ENCODE data around the gene SOX9.

Gene SOX9

GRCh38 chr17:72163474-72163873 lies 42.7 kb downstream of the SOX9 start:
- no peak for ATAC-seq
- TF ChIP-seq POU6F1 (CRISPR knock-in tag; IDR thresholded peaks at IDR 0.05; ENCODE audit: borderline replicate concordance, low read depth), result no peak
- no peak for TF ChIP-seq ZNF565 (CRISPR knock-in tag; conservative IDR thresholded peaks at IDR 0.05; ENCODE audit: low read depth)
- no peak for TF ChIP-seq CSDC2 (CRISPR knock-in tag; IDR thresholded peaks at IDR 0.05)
- no peak for TF ChIP-seq CREB5 (CRISPR knock-in tag; IDR thresholded peaks at IDR 0.05; ENCODE audit: low read depth)
- TF ChIP-seq ZC3H10 (CRISPR knock-in tag; IDR thresholded peaks at IDR 0.05), result no peak
- TF ChIP-seq ZFP3 (CRISPR knock-in tag; IDR thresholded peaks at IDR 0.05), result no peak
- no peak for TF ChIP-seq TOX (CRISPR knock-in tag; IDR thresholded peaks at IDR 0.05; ENCODE audit: borderline replicate concordance)
- TF ChIP-seq BACH2 (CRISPR knock-in tag; IDR thresholded peaks at IDR 0.05; ENCODE audit: borderline replicate concordance), result no peak

GRCh38 chr17:72164158-72164739 lies 43.4 kb downstream of the SOX9 start:
- no peak for ATAC-seq

More at GRCh38 chr17:72164158-72164739, 43.4 kb downstream of the SOX9 start:
- TF ChIP-seq ZNF8 (CRISPR knock-in tag; IDR thresholded peaks at IDR 0.05) (no peak), ZFP3 (CRISPR knock-in tag; IDR thresholded peaks at IDR 0.05) (no peak), ARNTL (CRISPR knock-in tag; IDR thresholded peaks at IDR 0.05; ENCODE audit: borderline replicate concordance, low read depth) (no peak), OSR1 (CRISPR knock-in tag; IDR thresholded peaks at IDR 0.05) (no peak), CREB5 (CRISPR knock-in tag; IDR thresholded peaks at IDR 0.05; ENCODE audit: low read depth) (no peak), ISL1 (CRISPR knock-in tag; IDR thresholded peaks at IDR 0.05) (no peak), RARB (CRISPR knock-in tag; IDR thresholded peaks at IDR 0.05) (no peak), ZNF565 (CRISPR knock-in tag; conservative IDR thresholded peaks at IDR 0.05; ENCODE audit: low read depth) (no peak), TSHZ2 (CRISPR knock-in tag; IDR thresholded peaks at IDR 0.05) (no peak), POU6F1 (CRISPR knock-in tag; IDR thresholded peaks at IDR 0.05; ENCODE audit: borderline replicate concordance, low read depth) (no peak), CSDC2 (CRISPR knock-in tag; IDR thresholded peaks at IDR 0.05) (no peak), PPARA (CRISPR knock-in tag; IDR thresholded peaks at IDR 0.05; ENCODE audit: borderline replicate concordance) (no peak), TCF4 (CRISPR knock-in tag; IDR thresholded peaks at IDR 0.05; ENCODE audit: borderline replicate concordance) (no peak)

All from SK-N-SH treated with all-trans-retinoic acid at 6 μM for 48 hours (cell line).